Gastrocnemius medialis (tissue), 4 donors: ENCODE data around the gene SORCS1. TPM values are rescaled to one million over a fixed set of nuclear protein-coding genes. Genes with fewer than 3 reads are reported as not detected.

Experiments used
- ATAC-seq, 2 donors: fragments of 150-250 bp; one replicate each; pipeline ENCODE4 v1.9.1; 2016
- DNase-seq, 2 donors: peaks; one replicate each; pipeline ENCODE4 v3.0.0-alpha.2; 2019
- H3K27ac ChIP-seq, 4 donors: fragments of 200-600 bp; sonication (generic); 1 replicate in 1 of 4; 2 replicates in 3 of 4; pipeline ENCODE4 v1.5.1; 2016 to 2018; ENCODE audit warnings: mild to moderate bottlenecking in 2 of 4, moderate library complexity in 1 of 4
- H3K27me3 ChIP-seq, 3 donors: fragments of 200-600 bp; sonication (generic) in 2 of 3; 1 replicate in 1 of 3; 2 replicates in 2 of 3; pipeline versions ENCODE4 v1.5.1 to v1.6.0; 2016 to 2019; ENCODE audit warnings: mild to moderate bottlenecking in 1 of 3, moderate library complexity in 1 of 3
- H3K36me3 ChIP-seq, 2 donors: fragments of 200-600 bp; sonication (generic) in 1 of 2; one replicate each; pipeline ENCODE4 v1.5.1; 2017 to 2018
- H3K4me1 ChIP-seq, 2 donors: fragments of 200-600 bp; sonication (generic) in 1 of 2; one replicate each; pipeline ENCODE4 v1.5.1; 2016 to 2017; ENCODE audit warnings: mild to moderate bottlenecking in 2 of 2
- H3K4me3 ChIP-seq, 4 donors: fragments of 200-600 bp; sonication (generic) in 3 of 4; 1 replicate in 1 of 4; 2 replicates in 3 of 4; pipeline ENCODE4 v1.5.1; 2016 to 2019; ENCODE audit warnings: mild to moderate bottlenecking in 2 of 4
- H3K9me3 ChIP-seq, 3 donors: fragments of 200-600 bp; sonication (generic) in 2 of 3; 1 replicate in 1 of 3; 2 replicates in 2 of 3; pipeline ENCODE4 v1.5.1; 2016 to 2019
- POLR2A ChIP-seq, 2 donors: fragments of 450-650 bp; IDR thresholded peaks; one replicate each; pipeline ENCODE4 v1.6.1; 2017; ENCODE audit warnings: antibody characterized with exemption in 2 of 2, mild to moderate bottlenecking in 2 of 2, moderate library complexity in 2 of 2
- in situ Hi-C, 4 donors: fragments of 200-750 bp; cut with MboI; loops; one replicate each; pipeline versions ENCODE4 v1.15.0 to v1.8.0; 2017; ENCODE audit warnings: low sequenced_read_pairs in 4 of 4
- intact Hi-C: fragments of 100-400 bp; cut with DNase I; formaldehyde crosslinking; loops from one replicate; pipeline ENCODE4 v1.15.1; 2023; ENCODE audit warnings: low total_unique reads
- total RNA-seq, 4 donors: library from RNA; depleted of rRNA; stranded (reverse); fragments of >200 nt; gene quantifications; one replicate each; pipeline versions ENCODE4 v1.1.0 to v1.2.3, GENCODE V29; 2016
- TF ChIP-seq, protein P1 (sequence below), 5 experiments: fragments of 450-650 bp in 3 of 5; fragments of 200-600 bp in 2 of 5; sonication (generic) in 2 of 5; IDR thresholded peaks in 4 of 5; conservative IDR thresholded peaks in 1 of 5; 1 replicate in 4 of 5; 2 replicates in 1 of 5; pipeline ENCODE4 v1.5.1; 2016 to 2019; ENCODE audit warnings: antibody characterized with exemption in 5 of 5, mild to moderate bottlenecking in 3 of 5, moderate library complexity in 3 of 5

The SORCS1 gene
- total RNA-seq, 4 donors from 2014 or later, result 0.02 to 0.36 (median 0.24) TPM; not detected in 1

DNA sequence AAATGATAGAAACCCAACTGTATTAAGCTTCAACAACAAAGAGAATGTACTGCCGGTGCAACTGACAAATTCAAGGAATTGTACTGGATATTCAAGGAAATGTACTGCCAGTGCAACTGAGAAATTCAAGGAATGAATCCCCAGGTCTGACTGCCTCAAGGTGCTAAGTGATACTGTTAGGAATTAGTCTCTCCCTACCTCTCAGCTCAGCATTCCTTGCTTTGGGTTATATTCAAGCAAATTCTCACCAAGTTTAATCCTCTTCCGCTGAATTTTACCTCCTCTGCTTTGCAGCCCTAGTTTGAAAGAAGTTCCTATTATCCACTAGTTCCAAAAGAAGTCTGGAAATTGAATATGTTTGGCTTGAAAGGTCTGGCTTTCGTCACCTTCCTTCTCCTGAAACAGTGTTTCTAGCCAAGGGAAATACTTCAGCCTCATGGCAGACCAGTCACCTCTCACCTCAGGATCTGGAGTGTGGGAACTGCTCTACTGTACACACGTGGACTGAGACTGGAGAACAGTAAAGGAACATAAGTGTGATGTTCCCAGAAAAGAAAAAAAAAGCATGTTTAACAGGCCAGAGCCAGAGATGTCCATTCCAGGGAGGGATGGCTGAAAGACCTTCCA, 60.4 kb downstream of the SORCS1 start:
- Histone ChIP-seq H3K4me1 (no peaks in the 10 kb centered on the region), H3K4me3 (no peak overlapping the region), H3K27ac (no peak overlapping the region), H3K27me3 (no peaks in the 10 kb centered on the region), H3K36me3 (no peaks in the 10 kb centered on the region), H3K9me3 (no peaks in the 10 kb centered on the region)
- no peak for DNase-seq
- no peak for ATAC-seq
- no peak for TF ChIP-seq POLR2A (IDR thresholded peaks at IDR 0.05)
- TF ChIP-seq, protein P1, sequence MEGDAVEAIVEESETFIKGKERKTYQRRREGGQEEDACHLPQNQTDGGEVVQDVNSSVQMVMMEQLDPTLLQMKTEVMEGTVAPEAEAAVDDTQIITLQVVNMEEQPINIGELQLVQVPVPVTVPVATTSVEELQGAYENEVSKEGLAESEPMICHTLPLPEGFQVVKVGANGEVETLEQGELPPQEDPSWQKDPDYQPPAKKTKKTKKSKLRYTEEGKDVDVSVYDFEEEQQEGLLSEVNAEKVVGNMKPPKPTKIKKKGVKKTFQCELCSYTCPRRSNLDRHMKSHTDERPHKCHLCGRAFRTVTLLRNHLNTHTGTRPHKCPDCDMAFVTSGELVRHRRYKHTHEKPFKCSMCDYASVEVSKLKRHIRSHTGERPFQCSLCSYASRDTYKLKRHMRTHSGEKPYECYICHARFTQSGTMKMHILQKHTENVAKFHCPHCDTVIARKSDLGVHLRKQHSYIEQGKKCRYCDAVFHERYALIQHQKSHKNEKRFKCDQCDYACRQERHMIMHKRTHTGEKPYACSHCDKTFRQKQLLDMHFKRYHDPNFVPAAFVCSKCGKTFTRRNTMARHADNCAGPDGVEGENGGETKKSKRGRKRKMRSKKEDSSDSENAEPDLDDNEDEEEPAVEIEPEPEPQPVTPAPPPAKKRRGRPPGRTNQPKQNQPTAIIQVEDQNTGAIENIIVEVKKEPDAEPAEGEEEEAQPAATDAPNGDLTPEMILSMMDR (IDR thresholded peaks at IDR 0.05 in 4 of 5, conservative IDR thresholded peaks at IDR 0.05 in 1 of 5), result no peak
- in situ Hi-C loops (no loop called here), intact Hi-C loops (no loop called here)

DNA sequence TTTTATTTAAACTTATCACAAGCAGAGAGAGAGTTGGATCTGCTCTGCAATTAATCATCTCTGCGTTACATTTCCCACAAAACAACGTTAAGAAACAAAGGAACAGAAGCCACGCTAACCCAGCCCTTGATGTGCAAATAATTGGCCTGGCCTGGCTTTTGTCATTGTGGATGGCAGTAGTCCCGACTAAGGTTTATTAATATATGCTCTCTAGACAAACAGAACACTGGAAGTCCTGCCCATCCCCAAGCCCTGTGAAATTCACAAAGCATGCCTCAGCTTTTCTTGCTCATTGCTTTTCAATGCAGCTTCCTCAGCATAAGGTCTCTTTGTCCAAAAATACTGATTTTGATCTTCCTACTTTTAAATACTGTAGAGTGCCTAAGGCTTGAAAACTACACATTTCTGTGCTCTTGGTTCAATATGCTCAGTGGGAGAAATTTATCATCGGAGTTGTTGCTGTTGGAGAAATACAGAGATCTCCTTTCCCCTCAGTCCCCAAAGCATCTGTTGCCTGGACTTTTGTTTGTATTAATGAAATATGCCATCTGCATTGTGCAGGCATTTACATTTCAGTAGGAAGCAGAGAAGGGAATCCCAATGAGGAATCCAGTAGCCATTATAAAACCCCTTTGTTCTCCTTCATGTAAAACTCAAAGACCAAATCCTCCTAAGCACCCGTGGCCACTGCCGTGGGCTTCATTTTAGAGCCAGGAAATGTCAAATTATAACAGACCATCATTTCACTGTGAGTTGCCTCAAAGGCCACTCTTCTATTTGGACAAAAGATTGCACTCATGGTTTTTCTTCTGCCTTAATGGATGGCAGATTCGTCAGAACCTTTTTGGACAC, 61.1 kb downstream of the SORCS1 start:
- no peaks in the 10 kb centered on the region for H3K36me3 ChIP-seq
- in situ Hi-C loops, result no loop called here
- H3K4me1 ChIP-seq, result no peaks in the 10 kb centered on the region
- no peak overlapping the region for H3K4me3 ChIP-seq
- no peak for TF ChIP-seq POLR2A (IDR thresholded peaks at IDR 0.05)
- TF ChIP-seq, protein P1 (IDR thresholded peaks at IDR 0.05 in 4 of 5, conservative IDR thresholded peaks at IDR 0.05 in 1 of 5), result no peak
- intact Hi-C loops, result no loop called here
- DNase-seq (no peak), ATAC-seq (no peak)
- H3K27me3 ChIP-seq, result no peaks in the 10 kb centered on the region
- no peak overlapping the region for H3K27ac ChIP-seq
- no peaks in the 10 kb centered on the region for H3K9me3 ChIP-seq

DNA sequence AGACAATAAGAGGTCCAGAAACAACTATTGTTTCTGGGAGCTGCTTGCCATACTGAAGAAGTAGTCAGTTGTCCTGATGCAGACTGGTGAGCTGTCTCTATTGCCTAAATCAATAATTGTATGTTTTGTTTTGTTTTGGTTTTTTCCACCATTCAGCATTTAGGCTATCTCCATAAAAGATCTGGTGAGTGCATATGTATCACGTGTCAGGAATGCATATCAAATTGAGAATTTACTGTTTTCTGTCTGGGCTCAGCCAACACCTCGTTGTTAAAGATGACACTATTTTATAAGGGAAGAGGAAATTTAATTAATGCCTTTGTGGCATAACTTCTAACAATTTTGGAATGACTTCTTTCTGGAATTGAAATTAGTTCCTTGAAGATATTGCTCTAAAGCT, 66.2 kb downstream of the SORCS1 start:
- Histone ChIP-seq H3K9me3 (no peaks in the 10 kb centered on the region), H3K4me1 (no peaks in the 10 kb centered on the region), H3K36me3 (no peaks in the 10 kb centered on the region), H3K27ac (no peak overlapping the region), H3K4me3 (no peak overlapping the region), H3K27me3 (no peaks in the 10 kb centered on the region)
- DNase-seq (no peak), ATAC-seq (no peak)
- TF ChIP-seq, protein P1 (IDR thresholded peaks at IDR 0.05 in 4 of 5, conservative IDR thresholded peaks at IDR 0.05 in 1 of 5), result no peak
- TF ChIP-seq POLR2A (IDR thresholded peaks at IDR 0.05), result no peak
- in situ Hi-C loops, result no loop called here
- intact Hi-C loops, result no loop called here

DNA sequence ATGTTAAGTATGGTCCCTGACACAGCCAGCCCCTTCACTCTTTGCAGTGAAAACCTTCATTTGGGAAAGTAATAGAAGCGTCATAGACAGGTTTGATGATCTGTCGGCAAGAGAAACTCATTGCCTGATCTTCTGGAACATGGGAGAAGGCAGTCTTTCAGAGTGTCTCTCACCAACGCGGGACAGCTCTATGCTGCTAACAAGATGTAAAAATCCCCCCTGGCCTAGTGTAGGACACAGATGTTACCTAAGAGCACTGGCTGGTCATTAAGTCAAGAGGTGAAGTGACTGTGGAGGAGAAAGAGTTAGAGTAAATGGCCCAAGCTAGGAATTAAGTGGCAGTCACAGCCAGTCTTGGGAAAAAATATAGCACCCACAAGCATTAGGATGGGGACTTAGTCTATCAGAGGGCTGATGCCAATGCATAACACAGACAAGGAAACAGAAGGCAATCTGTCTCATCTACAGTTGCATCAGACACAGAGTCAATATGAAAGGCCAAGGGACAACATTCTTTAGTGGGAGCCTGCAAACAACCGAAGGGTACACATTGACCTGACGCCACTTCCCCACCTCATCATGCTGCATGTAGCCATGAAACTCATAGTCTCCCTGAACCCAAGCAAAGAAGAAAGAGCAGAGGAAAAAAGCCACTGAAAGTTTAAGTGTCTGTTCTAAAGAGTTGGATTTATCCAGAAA, 69.5 kb downstream of the SORCS1 start:
- intact Hi-C loops, result no loop called here
- in situ Hi-C loops, result no loop called here

More for the DNA sequence above, 69.5 kb downstream of the SORCS1 start:
- no peaks in the 10 kb centered on the region for H3K9me3 ChIP-seq
- no peaks in the 10 kb centered on the region for H3K4me1 ChIP-seq
- no peaks in the 10 kb centered on the region for H3K27me3 ChIP-seq
- DNase-seq (no peak), ATAC-seq (no peak)
- no peaks in the 10 kb centered on the region for H3K36me3 ChIP-seq
- H3K4me3 ChIP-seq, result no peak overlapping the region
- TF ChIP-seq POLR2A (IDR thresholded peaks at IDR 0.05), result no peak
- TF ChIP-seq, protein P1 (IDR thresholded peaks at IDR 0.05 in 4 of 5, conservative IDR thresholded peaks at IDR 0.05 in 1 of 5), result no peak
- no peak overlapping the region for H3K27ac ChIP-seq
